Astrocyte (in vitro differentiated cells and primary cell): ENCODE results near the gene ARRDC3. TPM values are rescaled to one million over a fixed set of nuclear protein-coding genes. Genes with fewer than 3 reads are reported as not detected.
A peak's percentile ranks its signal among the peaks of the same experiment; 100 is the strongest.

Experiments used
- DNase-seq: peaks from one replicate; pipeline ENCODE4 v3.0.0-alpha.2; 2010; ENCODE audit warnings: low read depth
- FAIRE-seq: peaks from 2 replicates; lab custom pipeline; 2011; peaks lifted over from hg19 to GRCh38; lab: Jason Lieb, UNC
- H2AFZ ChIP-seq: 2 replicates; pipeline ENCODE4 v1.6.0; 2012; ENCODE audit warnings: low read depth, low read length, inconsistent platforms
- H3K27ac ChIP-seq: 2 replicates; pipeline ENCODE4 v1.5.1; 2011; ENCODE audit warnings: low read depth, low read length, inconsistent platforms
- H3K27me3 ChIP-seq: 2 replicates; pipeline ENCODE4 v1.6.0; 2011; ENCODE audit warnings: low read length, inconsistent platforms; ENCODE audit not compliant: insufficient read depth
- H3K36me3 ChIP-seq: 2 replicates; pipeline ENCODE4 v1.5.1; 2011; ENCODE audit warnings: low read length, inconsistent platforms; ENCODE audit not compliant: insufficient read depth
- H3K4me1 ChIP-seq: 2 replicates; pipeline ENCODE4 v1.5.1; 2011; ENCODE audit warnings: low read length, inconsistent platforms; ENCODE audit not compliant: insufficient read depth
- H3K4me2 ChIP-seq: 2 replicates; pipeline ENCODE4 v1.6.0; 2012; ENCODE audit warnings: low read length, inconsistent platforms
- H3K4me3 ChIP-seq: 2 replicates; pipeline ENCODE4 v1.5.1; 2011; ENCODE audit warnings: low read depth, mild to moderate bottlenecking, low read length, inconsistent platforms; ENCODE audit not compliant: insufficient read depth
- H3K79me2 ChIP-seq: 2 replicates; pipeline ENCODE4 v1.6.0; 2012; ENCODE audit warnings: mild to moderate bottlenecking, low read length, inconsistent platforms; ENCODE audit not compliant: insufficient read depth
- H3K9ac ChIP-seq: 2 replicates; pipeline ENCODE4 v1.6.0; 2012; ENCODE audit warnings: mild to moderate bottlenecking, low read length, inconsistent platforms
- H3K9me3 ChIP-seq: 2 replicates; pipeline ENCODE4 v1.5.1; 2012; ENCODE audit warnings: low read depth, mild to moderate bottlenecking, low read length, inconsistent platforms; ENCODE audit not compliant: insufficient read depth
- H4K20me1 ChIP-seq: 2 replicates; pipeline ENCODE4 v1.6.0; 2012; ENCODE audit warnings: low read length, inconsistent platforms; ENCODE audit not compliant: insufficient read depth
- H3K27ac Mint-ChIP-seq: one replicate; pipeline ENCODE4 v1.8.0; 2021; ENCODE audit warnings: mild to moderate bottlenecking, mixed read lengths; ENCODE audit not compliant: unreplicated experiment
- H3K27me3 Mint-ChIP-seq: one replicate; pipeline ENCODE4 v1.8.0; 2021; ENCODE audit warnings: low read depth, mixed read lengths; ENCODE audit not compliant: unreplicated experiment
- H3K36me3 Mint-ChIP-seq: one replicate; pipeline ENCODE4 v1.8.0; 2021; ENCODE audit warnings: low read depth, mixed read lengths; ENCODE audit not compliant: unreplicated experiment
- H3K4me1 Mint-ChIP-seq: one replicate; pipeline ENCODE4 v1.8.0; 2021; ENCODE audit warnings: low read depth, mixed read lengths; ENCODE audit not compliant: unreplicated experiment
- H3K4me3 Mint-ChIP-seq: one replicate; pipeline ENCODE4 v1.8.0; 2021; ENCODE audit warnings: mild to moderate bottlenecking, moderate library complexity, mixed read lengths; ENCODE audit not compliant: unreplicated experiment
- H3K9me3 Mint-ChIP-seq: one replicate; pipeline ENCODE4 v1.8.0; 2021; ENCODE audit warnings: mild to moderate bottlenecking, mixed read lengths; ENCODE audit not compliant: unreplicated experiment
- CTCF ChIP-seq: IDR thresholded peaks from 2 replicates; pipeline ENCODE4 v1.5.1; 2011; ENCODE audit warnings: low read depth, mild to moderate bottlenecking, inconsistent platforms, low read length, moderate library complexity; ENCODE audit not compliant: insufficient read depth
- EZH2 ChIP-seq: IDR thresholded peaks from 2 replicates; pipeline ENCODE4 v1.6.1; 2012; ENCODE audit warnings: mild to moderate bottlenecking, low read length, inconsistent platforms; ENCODE audit not compliant: insufficient read depth
- total RNA-seq: library from RNA; stranded (reverse); gene quantifications from 2 replicates; pipeline ENCODE4 v1.2.1, GENCODE V29; 2021

The ARRDC3 gene
- total RNA-seq, 1 donor from 2014 or later = 94.7 TPM

- TF ChIP-seq CTCF (no peak), EZH2 (no peak)
These were observed 21.9 kb downstream of the ARRDC3 start for GRCh38 chr5:91361055-91361701.

GRCh38 chr5:91359962-91360609 is 23.0 kb downstream of the ARRDC3 start:
- FAIRE-seq = no peak
- Histone ChIP-seq H3K9ac (no peak overlapping the region), H3K4me2 (no peak overlapping the region), H3K79me2 (no peaks in the 10 kb centered on the region), H3K4me1 (no peaks in the 10 kb centered on the region), H3K36me3 (no peaks in the 10 kb centered on the region), H3K27me3 (no peaks in the 10 kb centered on the region), H3K9me3 (no peaks in the 10 kb centered on the region), H3K27ac (no peak overlapping the region), H4K20me1 (no peaks in the 10 kb centered on the region), H3K4me3 (no peak overlapping the region), H2AFZ (no peak overlapping the region)
- H3K27me3 Mint-ChIP-seq = no peaks in the 10 kb centered on the region
- DNase-seq = peak; percentile 61
- no peak overlapping the region for H3K27ac Mint-ChIP-seq
- no peak overlapping the region for H3K4me3 Mint-ChIP-seq
- peaks cover 1% of the 10 kb centered on the region for H3K9me3 Mint-ChIP-seq
- no peaks in the 10 kb centered on the region for H3K36me3 Mint-ChIP-seq
- no peak for TF ChIP-seq CTCF
- TF ChIP-seq EZH2 = no peak
- H3K4me1 Mint-ChIP-seq = peaks cover 10% of the 10 kb centered on the region

More at GRCh38 chr5:91361055-91361701, 21.9 kb downstream of the ARRDC3 start:
- Histone ChIP-seq H3K36me3 (no peaks in the 10 kb centered on the region), H3K27ac (no peak overlapping the region), H3K79me2 (no peaks in the 10 kb centered on the region), H3K9ac (no peak overlapping the region), H3K4me3 (no peak overlapping the region), H2AFZ (no peak overlapping the region), H4K20me1 (no peaks in the 10 kb centered on the region), H3K27me3 (no peaks in the 10 kb centered on the region), H3K4me2 (no peak overlapping the region), H3K4me1 (no peaks in the 10 kb centered on the region), H3K9me3 (no peaks in the 10 kb centered on the region)
- DNase-seq (peak; percentile 63), FAIRE-seq (no peak)
- no peaks in the 10 kb centered on the region for H3K27me3 Mint-ChIP-seq
- H3K36me3 Mint-ChIP-seq = no peaks in the 10 kb centered on the region
- H3K4me1 Mint-ChIP-seq = peaks cover 10% of the 10 kb centered on the region
- H3K27ac Mint-ChIP-seq = no peak overlapping the region
- peaks cover 1% of the 10 kb centered on the region for H3K9me3 Mint-ChIP-seq
- H3K4me3 Mint-ChIP-seq = no peak overlapping the region

GRCh38 chr5:91357806-91358205 is 25.3 kb downstream of the ARRDC3 start:
- Mint-ChIP-seq H3K27ac (no peak overlapping the region), H3K36me3 (no peaks in the 10 kb centered on the region), H3K27me3 (no peaks in the 10 kb centered on the region), H3K4me1 (peaks cover 8% of the 10 kb centered on the region), H3K9me3 (peaks cover 1% of the 10 kb centered on the region), H3K4me3 (no peak overlapping the region)
- FAIRE-seq (no peak), DNase-seq (no peak)
- Histone ChIP-seq H3K9ac (no peak overlapping the region), H3K4me1 (no peaks in the 10 kb centered on the region), H3K27me3 (no peaks in the 10 kb centered on the region), H3K9me3 (no peaks in the 10 kb centered on the region), H3K27ac (no peak overlapping the region), H3K4me3 (no peak overlapping the region), H2AFZ (no peak overlapping the region), H3K79me2 (no peaks in the 10 kb centered on the region), H3K36me3 (no peaks in the 10 kb centered on the region), H4K20me1 (no peaks in the 10 kb centered on the region), H3K4me2 (no peak overlapping the region)
- TF ChIP-seq EZH2 (no peak), CTCF (no peak)
